IMR-90 (cell line): ENCODE data around the gene UBE3C. TPM values are rescaled to one million over a fixed set of nuclear protein-coding genes. Genes with fewer than 3 reads are reported as not detected.

Source experiments
- ATAC-seq: fragments of 200-7000 bp; cut with Tn5 transposase; 2 replicates; pipeline ENCODE4 v1.9.1; 2020; ENCODE audit warnings: low read depth, mild to moderate bottlenecking, moderate library complexity
- BruUV-seq: library from RNA; stranded (reverse); fragments of 400-500 nt; replicated peaks from 2 replicates; lab custom pipeline; 2021; lab: Mats Ljungman, UMichigan
- CTCF ChIA-PET: fragments of 300-600 bp; formaldehyde crosslinking; extraction: SDS; loops from one replicate; lab custom pipeline; 2021; ENCODE audit warnings: antibody characterized with exemption; lab: Yijun Ruan, JAX
- POLR2A ChIA-PET: fragments of 300-600 bp; sonication (Branson Sonifier 250); formaldehyde crosslinking; loops from one replicate; lab custom pipeline; 2022; ENCODE audit warnings: antibody characterized with exemption; ENCODE audit not compliant: unreplicated experiment; lab: Charles Lee
- DNase-seq: peaks from one replicate; pipeline ENCODE4 v3.0.0; 2013
- H2AFZ ChIP-seq: replicated peaks from 2 replicates; pipeline ENCODE3; 2013; ENCODE audit warnings: low read length, mild to moderate bottlenecking; ENCODE audit not compliant: poor library complexity
- H2AK5ac ChIP-seq: 2 replicates; pipeline ENCODE4 v1.6.1; 2013; ENCODE audit warnings: low read depth, low read length, inconsistent platforms
- H2AK9ac ChIP-seq: replicated peaks from 2 replicates; pipeline ENCODE3; 2013; ENCODE audit warnings: mild to moderate bottlenecking, low read depth, low read length, moderate library complexity; ENCODE audit not compliant: poor library complexity
- H2BK120ac ChIP-seq: 2 replicates; pipeline ENCODE4 v1.6.1; 2013; ENCODE audit warnings: low read depth, low read length, inconsistent platforms
- H2BK15ac ChIP-seq: 3 replicates; pipeline ENCODE4 v1.6.1; 2013; ENCODE audit warnings: low read depth, low read length, inconsistent platforms
- H2BK20ac ChIP-seq: 2 replicates; pipeline ENCODE4 v1.6.1; 2013; ENCODE audit warnings: low read depth, mild to moderate bottlenecking, inconsistent platforms, low read length, moderate library complexity
- H2BK5ac ChIP-seq: 2 replicates; pipeline ENCODE4 v1.6.1; 2013; ENCODE audit warnings: mild to moderate bottlenecking, low read depth, low read length, inconsistent platforms; ENCODE audit not compliant: poor library complexity, severe bottlenecking
- H3K14ac ChIP-seq: replicated peaks from 2 replicates; pipeline ENCODE4 v1.6.1; 2013; ENCODE audit warnings: low read depth, low read length, inconsistent platforms
- H3K18ac ChIP-seq: 2 replicates; pipeline ENCODE4 v1.6.1; 2013; ENCODE audit warnings: low read depth, low read length, control low read depth
- H3K23ac ChIP-seq: 2 replicates; pipeline ENCODE4 v1.6.1; 2013; ENCODE audit warnings: low read depth, low read length, inconsistent platforms
- H3K27ac ChIP-seq: 2 replicates; pipeline ENCODE4 v1.5.1; 2013; ENCODE audit warnings: mild to moderate bottlenecking, control low read depth, low read length; ENCODE audit not compliant: insufficient read depth
- H3K27me3 ChIP-seq: 2 replicates; pipeline ENCODE4 v1.6.1; 2013; ENCODE audit warnings: low read length; ENCODE audit not compliant: control insufficient read depth, insufficient read depth
- H3K36me3 ChIP-seq: 2 replicates; pipeline ENCODE4 v1.6.1; 2013; ENCODE audit warnings: low read length, mixed read lengths; ENCODE audit not compliant: control insufficient read depth, insufficient read depth
- H3K4ac ChIP-seq: 2 replicates; pipeline ENCODE4 v1.6.1; 2013; ENCODE audit warnings: low read depth, low read length, inconsistent platforms
- H3K4me1 ChIP-seq: 2 replicates; pipeline ENCODE4 v1.6.1; 2013; ENCODE audit warnings: low read length, mixed read lengths; ENCODE audit not compliant: control insufficient read depth, insufficient read depth
- H3K4me2 ChIP-seq: 2 replicates; pipeline ENCODE4 v1.6.1; 2013; ENCODE audit warnings: low read depth, mild to moderate bottlenecking, control low read depth, low read length, moderate library complexity
- H3K4me3 ChIP-seq: 2 replicates; pipeline ENCODE4 v1.5.1; 2013; ENCODE audit warnings: low read depth, mild to moderate bottlenecking, control low read depth, low read length, moderate library complexity; ENCODE audit not compliant: insufficient read depth
- H3K56ac ChIP-seq: 2 replicates; pipeline ENCODE4 v1.6.1; 2013; ENCODE audit warnings: low read length, inconsistent platforms; ENCODE audit not compliant: insufficient read depth; ENCODE audit errors: extremely low read depth
- H3K79me1 ChIP-seq, 2 experiments: 2 replicates each; pipeline ENCODE4 v1.6.1; 2013; ENCODE audit warnings: low read length in 2 of 2, inconsistent platforms in 1 of 2, low read depth in 1 of 2
- H3K9ac ChIP-seq: 2 replicates; pipeline ENCODE4 v1.6.1; 2013; ENCODE audit warnings: low read depth, low read length, control low read depth
- H3K9me1 ChIP-seq: 2 replicates; pipeline ENCODE4 v1.6.1; 2013; ENCODE audit warnings: low read length, inconsistent platforms; ENCODE audit not compliant: insufficient read depth
- H3K9me3 ChIP-seq: 2 replicates; pipeline ENCODE4 v1.6.1; 2013; ENCODE audit warnings: low read length; ENCODE audit not compliant: control insufficient read depth, insufficient read depth
- H4K20me1 ChIP-seq: 2 replicates; pipeline ENCODE4 v1.6.1; 2013; ENCODE audit warnings: low read length, inconsistent platforms; ENCODE audit not compliant: insufficient read depth
- H4K5ac ChIP-seq: 2 replicates; pipeline ENCODE4 v1.6.1; 2013; ENCODE audit warnings: mild to moderate bottlenecking, low read depth, low read length, control low read depth
- H4K8ac ChIP-seq, 2 experiments: 2 replicates each; pipeline ENCODE4 v1.6.1; 2013; ENCODE audit warnings: low read depth in 2 of 2, low read length in 2 of 2, control low read depth in 1 of 2, inconsistent platforms in 1 of 2
- H4K91ac ChIP-seq: 2 replicates; pipeline ENCODE4 v1.6.1; 2013; ENCODE audit warnings: low read depth, low read length, inconsistent platforms; ENCODE audit not compliant: insufficient read depth
- NFE2L2 ChIP-seq: fragments of 150-350 bp; IDR thresholded peaks from 2 replicates; pipeline ENCODE4 v1.6.1; 2016; ENCODE audit warnings: low read depth, mild to moderate bottlenecking, low read length
- RFX5 ChIP-seq: IDR thresholded peaks from 2 replicates; pipeline ENCODE4 v1.8.0; 2012; ENCODE audit warnings: low read depth, mild to moderate bottlenecking, low read length, moderate library complexity
- WGBS, 2 experiments: methylation state at CpG; one replicate each; pipeline versions ENCODE4 v1.1.5 to v1.1.7; 2013; ENCODE audit warnings: missing lambda C conversion rate in 2 of 2; ENCODE audit not compliant: insufficient read length in 1 of 2; ENCODE audit errors: extremely low coverage in 2 of 2; 5-methylcytosine and 5-hydroxymethylcytosine counted together
- dilution Hi-C: fragments of 300-500 bp; cut with HindIII; formaldehyde crosslinking; loops from one replicate; pipeline ENCODE4 v1.14.3; 2018; ENCODE audit warnings: low sequenced_read_pairs; ENCODE audit not compliant: unreplicated experiment
- in situ Hi-C: fragments of 300-500 bp; cut with MboI; formaldehyde crosslinking; loops from 3 replicates; pipeline ENCODE4 v1.14.3; 2019; ENCODE audit warnings: low sequenced_read_pairs, inconsistent platforms, mixed read lengths
- intact Hi-C: fragments of 100-400 bp; cut with micrococcal nuclease; formaldehyde crosslinking; loops from 2 replicates; pipeline ENCODE4 v1.10.0; 2022
- polyA plus RNA-seq, 3 experiments: library from polyadenylated mRNA; depleted of rRNA; stranded (reverse); fragments of >200 nt; gene quantifications; 2 replicates each; pipeline ENCODE4 v1.2.3, GENCODE V29; 2012; ENCODE audit warnings: low replicate concordance in 1 of 3
- total RNA-seq: library from RNA; depleted of rRNA; stranded (reverse); fragments of >200 nt; gene quantifications from 2 replicates; pipeline ENCODE4 v1.2.3, GENCODE V29; 2012
- TF ChIP-seq, protein P1 (sequence below): conservative IDR thresholded peaks from 2 replicates; pipeline ENCODE4 v1.5.1; 2012; ENCODE audit warnings: mild to moderate bottlenecking, low read depth, low read length, improper control_type of control experiment

The UBE3C gene
- total and polyA plus RNA-seq, 2 of the 4 experiments (the other 2 are of a cell fraction), result 43.0 to 60.6 TPM

DNA sequence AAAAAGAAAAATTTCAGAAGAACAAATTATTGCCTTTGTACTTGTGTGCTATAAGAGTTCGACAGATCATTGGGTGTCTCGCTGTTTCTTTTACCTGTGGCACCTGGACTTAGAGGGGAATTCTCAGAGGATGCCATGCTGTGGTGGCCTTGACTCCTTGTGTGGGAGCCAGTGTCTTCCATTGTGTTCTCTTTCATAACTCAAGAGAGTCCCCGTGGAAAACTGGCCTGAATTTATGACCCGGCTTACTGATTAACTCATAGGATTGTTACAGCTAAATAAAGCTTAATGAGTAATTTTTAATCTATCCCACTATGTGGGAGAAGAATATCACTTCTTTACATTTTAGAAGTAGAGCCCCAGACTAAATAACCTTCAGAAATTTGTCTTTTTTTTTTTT lies 54.5 kb downstream of the UBE3C start:
- no peak overlapping the region for H3K14ac ChIP-seq
- no TSS peak for BruUV-seq
- H3K36me3 ChIP-seq, result peaks cover 30% of the 10 kb centered on the region

More for the DNA sequence above, 54.5 kb downstream of the UBE3C start:
- Histone ChIP-seq H3K4me2 (no peak overlapping the region), H3K9ac (no peak overlapping the region), H4K8ac (no peak overlapping the region), H3K27ac (no peak overlapping the region), H3K9me1 (no peaks in the 10 kb centered on the region; the same call in 1 of the 2 replicates), H4K91ac (no peak overlapping the region), H3K9me3 (no peaks in the 10 kb centered on the region), H4K20me1 (no peaks in the 10 kb centered on the region), H2BK20ac (no peak overlapping the region), H2BK120ac (no peak overlapping the region), H3K23ac (no peak overlapping the region), H3K79me1 (peaks cover 22 to 29% of the 10 kb centered on the region in 2 experiments), H3K4ac (no peak overlapping the region), H2AFZ (no peak overlapping the region), H3K18ac (no peak overlapping the region), H3K27me3 (no peaks in the 10 kb centered on the region), H3K56ac (no peak overlapping the region), H4K5ac (no peak overlapping the region), H2AK5ac (no peak overlapping the region), H3K4me1 (no peaks in the 10 kb centered on the region), H2BK5ac (no peak overlapping the region), H3K4me3 (no peak overlapping the region), H2AK9ac (no peak overlapping the region), H2BK15ac (no peak overlapping the region)
- ATAC-seq (no peak), DNase-seq (no peak)
- intact Hi-C loops (no loop called here), dilution Hi-C loops (no loop called here), in situ Hi-C loops (no loop called here)
- ChIA-PET CTCF (no interaction called here), POLR2A (no interaction called here)
- no peak for TF ChIP-seq NFE2L2
- TF ChIP-seq, protein P1, sequence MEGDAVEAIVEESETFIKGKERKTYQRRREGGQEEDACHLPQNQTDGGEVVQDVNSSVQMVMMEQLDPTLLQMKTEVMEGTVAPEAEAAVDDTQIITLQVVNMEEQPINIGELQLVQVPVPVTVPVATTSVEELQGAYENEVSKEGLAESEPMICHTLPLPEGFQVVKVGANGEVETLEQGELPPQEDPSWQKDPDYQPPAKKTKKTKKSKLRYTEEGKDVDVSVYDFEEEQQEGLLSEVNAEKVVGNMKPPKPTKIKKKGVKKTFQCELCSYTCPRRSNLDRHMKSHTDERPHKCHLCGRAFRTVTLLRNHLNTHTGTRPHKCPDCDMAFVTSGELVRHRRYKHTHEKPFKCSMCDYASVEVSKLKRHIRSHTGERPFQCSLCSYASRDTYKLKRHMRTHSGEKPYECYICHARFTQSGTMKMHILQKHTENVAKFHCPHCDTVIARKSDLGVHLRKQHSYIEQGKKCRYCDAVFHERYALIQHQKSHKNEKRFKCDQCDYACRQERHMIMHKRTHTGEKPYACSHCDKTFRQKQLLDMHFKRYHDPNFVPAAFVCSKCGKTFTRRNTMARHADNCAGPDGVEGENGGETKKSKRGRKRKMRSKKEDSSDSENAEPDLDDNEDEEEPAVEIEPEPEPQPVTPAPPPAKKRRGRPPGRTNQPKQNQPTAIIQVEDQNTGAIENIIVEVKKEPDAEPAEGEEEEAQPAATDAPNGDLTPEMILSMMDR, result no peak
- TF ChIP-seq RFX5, result no peak
- WGBS, 2 experiments, result no CpG with 5 or more reads among the region's 4 CpGs
